HEK293T (cell line): ENCODE results near the gene CALB2.

Experiments
- CTCF ChIA-PET: fragments of 350-600 bp; formaldehyde crosslinking; extraction: SDS; loops from one replicate; lab custom pipeline; 2021; ENCODE audit warnings: antibody characterized with exemption, inconsistent platforms; lab: Yijun Ruan, JAX
- POLR2A ChIA-PET: fragments of 350-600 bp; formaldehyde crosslinking; extraction: SDS; loops from one replicate; lab custom pipeline; 2020; ENCODE audit warnings: antibody characterized with exemption, inconsistent platforms; lab: Yijun Ruan, JAX
- DNase-seq: peaks from one replicate; pipeline ENCODE4 v3.0.0; 2012; ENCODE audit warnings: mixed read lengths; ENCODE audit errors: extremely low spot score
- ARNT ChIP-seq: fragments of 450-650 bp; IDR thresholded peaks from 2 replicates; pipeline ENCODE4 v1.6.1; 2017; ENCODE audit warnings: mild to moderate bottlenecking
- BHLHE40 ChIP-seq: fragments of 450-650 bp; IDR thresholded peaks from 2 replicates; pipeline ENCODE4 v1.6.1; 2016; ENCODE audit warnings: mild to moderate bottlenecking, moderate library complexity, borderline replicate concordance
- CTBP1 ChIP-seq: fragments of 450-650 bp; IDR thresholded peaks from 2 replicates; pipeline ENCODE4 v1.6.1; 2016; ENCODE audit warnings: borderline replicate concordance
- ELF4 ChIP-seq: fragments of 450-650 bp; IDR thresholded peaks from 2 replicates; pipeline ENCODE4 v1.6.1; 2017; ENCODE audit warnings: antibody characterized with exemption
- FOXA1 ChIP-seq: fragments of 450-650 bp; IDR thresholded peaks from 2 replicates; pipeline ENCODE4 v1.6.1; 2016; ENCODE audit warnings: mild to moderate bottlenecking
- FOXK2 ChIP-seq: fragments of 450-650 bp; IDR thresholded peaks from 2 replicates; pipeline ENCODE4 v1.6.1; 2016; ENCODE audit warnings: mild to moderate bottlenecking
- FOXM1 ChIP-seq: fragments of 450-650 bp; IDR thresholded peaks from 2 replicates; pipeline ENCODE4 v1.6.1; 2017; ENCODE audit warnings: mild to moderate bottlenecking, borderline replicate concordance
- HDGF ChIP-seq: fragments of 450-650 bp; IDR thresholded peaks from 2 replicates; pipeline ENCODE4 v1.6.1; 2017; ENCODE audit warnings: antibody characterized with exemption, borderline replicate concordance
- LEF1 ChIP-seq: fragments of 450-650 bp; IDR thresholded peaks from 2 replicates; pipeline ENCODE4 v1.6.1; 2017; ENCODE audit warnings: mild to moderate bottlenecking, borderline replicate concordance
- NFRKB ChIP-seq: fragments of 450-650 bp; IDR thresholded peaks from 2 replicates; pipeline ENCODE4 v1.6.1; 2016; ENCODE audit warnings: mild to moderate bottlenecking, moderate library complexity
- SP1 ChIP-seq: fragments of 450-650 bp; IDR thresholded peaks from 2 replicates; pipeline ENCODE4 v1.6.1; 2017
- SUZ12 ChIP-seq: fragments of 450-650 bp; IDR thresholded peaks from 2 replicates; pipeline ENCODE4 v1.6.1; 2016; ENCODE audit warnings: mild to moderate bottlenecking
- TARDBP ChIP-seq: fragments of 450-650 bp; IDR thresholded peaks from 2 replicates; pipeline ENCODE4 v1.6.1; 2016
- ZNF384 ChIP-seq: fragments of 450-650 bp; IDR thresholded peaks from 2 replicates; pipeline ENCODE4 v1.6.1; 2016
- TF ChIP-seq, protein P1 (sequence below): fragments of 450-650 bp; IDR thresholded peaks from 2 replicates; pipeline ENCODE4 v1.6.1; 2016

The CALB2 gene

GRCh38 chr16:71328151-71328550, 30.4 kb upstream of the CALB2 start:
- no peak for TF ChIP-seq SUZ12
- POLR2A ChIA-PET = no interaction called here
- no peak for DNase-seq
- CTCF ChIA-PET = no interaction called here

DNA sequence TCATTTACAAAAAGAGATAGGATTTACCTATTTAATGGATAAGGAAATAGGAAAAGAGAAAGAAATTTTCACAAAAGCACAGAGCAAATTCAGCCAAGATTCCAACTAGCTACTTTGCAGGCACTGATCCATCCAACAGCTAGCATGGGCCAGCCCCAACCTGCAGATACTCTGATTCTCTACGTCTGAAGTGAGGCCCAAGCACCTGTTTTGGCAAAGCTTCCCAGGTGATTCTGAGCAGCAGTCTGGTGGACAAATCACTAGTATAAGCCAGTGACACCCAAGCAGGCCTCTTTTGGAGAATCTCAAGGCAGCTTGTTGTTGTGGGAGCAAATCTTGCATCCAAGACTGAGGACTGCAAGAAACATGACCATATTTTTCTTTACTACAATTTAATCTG, 20.9 kb upstream of the CALB2 start:
- DNase-seq = no peak
- ChIA-PET CTCF (no interaction called here), POLR2A (no interaction called here)
- TF ChIP-seq, protein P1, sequence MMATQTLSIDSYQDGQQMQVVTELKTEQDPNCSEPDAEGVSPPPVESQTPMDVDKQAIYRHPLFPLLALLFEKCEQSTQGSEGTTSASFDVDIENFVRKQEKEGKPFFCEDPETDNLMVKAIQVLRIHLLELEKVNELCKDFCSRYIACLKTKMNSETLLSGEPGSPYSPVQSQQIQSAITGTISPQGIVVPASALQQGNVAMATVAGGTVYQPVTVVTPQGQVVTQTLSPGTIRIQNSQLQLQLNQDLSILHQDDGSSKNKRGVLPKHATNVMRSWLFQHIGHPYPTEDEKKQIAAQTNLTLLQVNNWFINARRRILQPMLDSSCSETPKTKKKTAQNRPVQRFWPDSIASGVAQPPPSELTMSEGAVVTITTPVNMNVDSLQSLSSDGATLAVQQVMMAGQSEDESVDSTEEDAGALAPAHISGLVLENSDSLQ = no peak
- no peak for TF ChIP-seq BHLHE40
- TF ChIP-seq ZNF384 = no peak
- TF ChIP-seq FOXA1 = no peak
- no peak for TF ChIP-seq ARNT
- no peak for TF ChIP-seq CTBP1
- TF ChIP-seq SUZ12 = no peak
- no peak for TF ChIP-seq NFRKB
- TF ChIP-seq FOXM1 = no peak
- TF ChIP-seq SP1 = no peak
- no peak for TF ChIP-seq TARDBP
- TF ChIP-seq HDGF = no peak
- no peak for TF ChIP-seq ELF4
- no peak for TF ChIP-seq LEF1

DNA sequence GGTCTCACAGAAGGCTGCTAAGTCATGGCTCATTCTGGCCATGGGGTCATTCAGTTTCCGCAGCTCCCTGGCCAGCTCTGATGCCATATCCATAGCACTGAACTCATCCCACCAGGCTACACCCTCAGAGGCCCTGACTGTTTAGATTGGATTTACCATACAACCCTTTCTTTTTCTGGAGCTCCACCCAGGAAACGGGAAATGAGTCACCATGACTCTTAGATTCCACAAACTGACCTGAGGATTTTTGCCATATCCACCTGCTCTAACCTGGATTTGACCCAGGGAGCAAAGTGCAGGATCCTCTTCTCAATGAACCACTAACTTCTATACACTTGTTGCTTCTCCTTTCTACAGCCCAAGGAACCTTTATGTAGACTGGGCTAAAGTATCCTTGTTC, 20.3 kb upstream of the CALB2 start:
- POLR2A ChIA-PET = no interaction called here
- TF ChIP-seq ZNF384 (no peak), TARDBP (no peak), FOXM1 (no peak)
- CTCF ChIA-PET = interaction anchor here (0.8 kb wide), 1 partner anchor 26 kb away, joined by 4 read pairs; no protein-coding TSS in a partner anchor
- DNase-seq = no peak

GRCh38 chr16:71338632-71339031, 19.9 kb upstream of the CALB2 start:
- ChIA-PET POLR2A (no interaction called here), CTCF (interaction anchor here (0.8 kb wide), 1 partner anchor 27 kb away, joined by 4 read pairs; no protein-coding TSS in a partner anchor)
- DNase-seq = no peak
- no peak for TF ChIP-seq CTBP1
- no peak for TF ChIP-seq SP1
- TF ChIP-seq ZNF384 = no peak
- TF ChIP-seq LEF1 = no peak
- TF ChIP-seq NFRKB = no peak
- TF ChIP-seq FOXA1 = no peak
- no peak for TF ChIP-seq SUZ12
- TF ChIP-seq FOXM1 = no peak
- TF ChIP-seq, protein P1 = no peak
- TF ChIP-seq TARDBP = no peak

- TF ChIP-seq FOXA1 (no peak), HDGF (no peak), NFRKB (no peak), ZNF384 (no peak), FOXM1 (no peak), ARNT (no peak), SP1 (no peak)
- POLR2A ChIA-PET = interaction anchor here (0.5 kb wide), 1 partner anchor 309 kb away, joined by 3 read pairs; no protein-coding TSS in a partner anchor
- CTCF ChIA-PET = interaction anchor here (0.8 kb wide), 1 partner anchor 28 kb away, joined by 4 read pairs; no protein-coding TSS in a partner anchor
- DNase-seq = no peak
Observed at GRCh38 chr16:71339236-71340171, 19.0 kb upstream of the CALB2 start.

DNA sequence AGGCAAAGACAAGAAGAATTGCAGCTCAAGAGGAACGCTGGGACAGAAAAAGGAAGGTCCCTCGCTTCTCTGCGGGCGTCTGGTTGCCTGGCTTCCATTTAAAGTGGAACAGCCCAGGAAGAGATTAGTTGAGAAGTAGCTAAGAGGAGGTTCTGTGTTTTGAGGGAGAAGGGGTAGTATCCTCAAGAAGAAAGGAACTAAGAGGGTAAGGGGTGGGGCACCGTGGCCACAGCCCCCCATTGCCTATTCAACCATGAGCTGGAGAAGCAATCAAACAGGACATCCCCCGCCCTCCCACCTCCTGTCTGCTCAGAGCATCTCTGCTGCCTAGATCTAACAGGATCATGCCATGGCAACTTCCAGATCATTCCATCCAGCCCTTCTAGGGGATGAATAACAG, 18.1 kb upstream of the CALB2 start:
- CTCF ChIA-PET = no interaction called here
- POLR2A ChIA-PET = interaction anchor here (0.5 kb wide), 1 partner anchor 308 kb away, joined by 3 read pairs; no protein-coding TSS in a partner anchor
- TF ChIP-seq SUZ12 = no peak
- no peak for TF ChIP-seq ARNT
- TF ChIP-seq FOXK2 = no peak
- no peak for TF ChIP-seq ZNF384
- TF ChIP-seq BHLHE40 = no peak
- TF ChIP-seq TARDBP = no peak
- TF ChIP-seq NFRKB = no peak
- TF ChIP-seq HDGF = no peak
- TF ChIP-seq, protein P1 = no peak
- TF ChIP-seq CTBP1 = no peak
- no peak for DNase-seq

DNA sequence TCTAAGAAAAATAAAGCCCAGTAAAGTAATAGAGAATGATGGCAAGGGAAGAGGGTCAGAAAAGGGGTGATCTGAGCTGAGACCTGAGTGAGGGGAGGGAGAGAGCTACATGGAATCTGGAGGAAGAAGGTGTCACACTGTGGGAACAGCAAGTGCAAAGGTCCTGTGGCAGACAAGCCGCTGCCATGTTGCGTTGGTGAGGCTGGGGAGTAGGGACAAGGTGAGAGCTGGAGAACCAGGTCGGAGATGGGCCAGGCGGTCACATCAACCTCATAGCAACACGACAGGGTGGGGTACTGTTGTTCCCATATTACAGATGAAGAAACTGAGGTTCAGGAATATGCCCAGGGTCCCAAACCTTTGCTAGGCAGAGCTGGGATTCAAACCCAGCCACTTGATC, 16.6 kb upstream of the CALB2 start:
- ChIA-PET POLR2A (no interaction called here), CTCF (no interaction called here)
- no peak for TF ChIP-seq HDGF
- no peak for DNase-seq
